Effector memory CD8-positive, alpha-beta T cell (primary cell): ENCODE measurements around the gene METTL8.
A peak's percentile ranks its signal among the peaks of the same experiment; 100 is the strongest.

ENCODE experiments used
- ATAC-seq: fragments of 150-1000 bp; cut with Tn5 transposase; replicated peaks from 2 replicates; pipeline ENCODE4 v1.10.0; 2021; ENCODE audit warnings: mild to moderate bottlenecking, moderate library complexity
- DNase-seq, 3 experiments: peaks; one replicate each; pipeline ENCODE4 v3.0.0; 2021
- H3K27ac Mint-ChIP-seq, 2 donors: one replicate each; pipeline ENCODE4 v1.8.0; 2022; ENCODE audit warnings: mild to moderate bottlenecking in 2 of 2, mixed read lengths in 2 of 2, moderate library complexity in 2 of 2
- H3K27me3 Mint-ChIP-seq, 2 donors: one replicate each; pipeline ENCODE4 v1.8.0; 2022; ENCODE audit warnings: mixed read lengths in 2 of 2
- H3K36me3 Mint-ChIP-seq: one replicate; pipeline ENCODE4 v1.8.0; 2022; ENCODE audit warnings: mild to moderate bottlenecking, moderate library complexity, mixed read lengths; ENCODE audit not compliant: insufficient read depth
- H3K4me1 Mint-ChIP-seq, 2 donors: one replicate each; pipeline ENCODE4 v1.8.0; 2022; ENCODE audit warnings: low read depth in 2 of 2, mixed read lengths in 2 of 2
- H3K4me3 Mint-ChIP-seq, 2 donors: one replicate each; pipeline ENCODE4 v1.8.0; 2022; ENCODE audit warnings: mild to moderate bottlenecking in 2 of 2, mixed read lengths in 2 of 2, moderate library complexity in 2 of 2
- H3K9me3 Mint-ChIP-seq, 2 donors: one replicate each; pipeline ENCODE4 v1.8.0; 2022; ENCODE audit warnings: mixed read lengths in 2 of 2
- total RNA-seq, 9 experiments: gene quantifications; one replicate each; lab custom pipeline; 2026; lab: John Stamatoyannopoulos, UW

METTL8 gene, protein sequence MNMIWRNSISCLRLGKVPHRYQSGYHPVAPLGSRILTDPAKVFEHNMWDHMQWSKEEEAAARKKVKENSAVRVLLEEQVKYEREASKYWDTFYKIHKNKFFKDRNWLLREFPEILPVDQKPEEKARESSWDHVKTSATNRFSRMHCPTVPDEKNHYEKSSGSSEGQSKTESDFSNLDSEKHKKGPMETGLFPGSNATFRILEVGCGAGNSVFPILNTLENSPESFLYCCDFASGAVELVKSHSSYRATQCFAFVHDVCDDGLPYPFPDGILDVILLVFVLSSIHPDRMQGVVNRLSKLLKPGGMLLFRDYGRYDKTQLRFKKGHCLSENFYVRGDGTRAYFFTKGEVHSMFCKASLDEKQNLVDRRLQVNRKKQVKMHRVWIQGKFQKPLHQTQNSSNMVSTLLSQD
- 18.1 to 48.5 (median 36.9) reads per million in 9 experiments for total RNA-seq

DNA sequence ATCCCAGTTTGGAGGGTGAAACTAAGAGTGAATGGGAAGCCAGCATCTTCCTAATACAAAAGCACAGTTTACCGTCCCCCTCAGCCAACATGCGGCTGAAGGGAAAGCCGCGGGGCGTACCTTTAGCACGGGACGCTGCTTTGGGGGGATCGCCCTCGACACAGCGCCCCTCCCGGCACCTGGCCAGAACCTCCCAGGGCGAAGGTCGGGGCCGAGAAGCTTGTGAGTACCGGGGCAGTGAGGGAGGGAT is at the start of gene METTL8:
TSS of gene METTL8 (minus strand) at position 228 of the 250 bp plus-strand sequence. CDS start 41,805 bp downstream, outside the sequence.
- Mint-ChIP-seq H3K36me3 (peaks cover 37% of the 10 kb centered on the region), H3K4me1 (peaks cover 15 to 39% of the 10 kb centered on the region in 2 donors), H3K9me3 (no peaks in the 10 kb centered on the region), H3K27ac (peak within 1 kb of the TSS; percentile 86 to 94), H3K27me3 (no peaks in the 10 kb centered on the region), H3K4me3 (peak within 1 kb of the TSS; percentile 87 to 91)
- ATAC-seq: no peak
- DNase-seq: no peak

DNA sequence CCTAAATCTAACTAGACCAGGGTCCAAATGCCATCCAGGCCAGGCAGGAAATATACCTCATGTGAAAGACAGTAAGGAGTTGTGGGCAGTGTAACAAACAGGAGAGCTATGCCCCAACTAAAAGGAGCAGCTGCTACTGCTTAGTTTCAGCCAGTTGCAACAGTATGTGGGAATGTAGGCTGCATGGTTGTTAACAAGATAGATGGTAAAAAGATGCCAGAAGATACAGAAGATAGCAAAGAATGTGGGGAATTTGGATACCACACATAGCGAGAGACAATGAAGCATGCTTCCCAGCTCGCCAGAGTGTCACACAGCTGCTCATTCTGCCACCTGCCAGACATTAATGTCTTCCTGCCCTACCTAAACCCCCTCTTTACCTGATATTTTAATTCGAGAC is 49.1 kb upstream of the METTL8 start:
- no peaks in the 10 kb centered on the region for H3K9me3 Mint-ChIP-seq
- H3K4me3 Mint-ChIP-seq: no peak overlapping the region
- DNase-seq (no peak), ATAC-seq (no peak)
- H3K27ac Mint-ChIP-seq: peak overlapping the region; percentile 9 to 57
- peaks cover 4% of the 10 kb centered on the region for H3K36me3 Mint-ChIP-seq
- H3K4me1 Mint-ChIP-seq: peaks cover 14 to 20% of the 10 kb centered on the region in 2 donors
- no peaks in the 10 kb centered on the region for H3K27me3 Mint-ChIP-seq

DNA sequence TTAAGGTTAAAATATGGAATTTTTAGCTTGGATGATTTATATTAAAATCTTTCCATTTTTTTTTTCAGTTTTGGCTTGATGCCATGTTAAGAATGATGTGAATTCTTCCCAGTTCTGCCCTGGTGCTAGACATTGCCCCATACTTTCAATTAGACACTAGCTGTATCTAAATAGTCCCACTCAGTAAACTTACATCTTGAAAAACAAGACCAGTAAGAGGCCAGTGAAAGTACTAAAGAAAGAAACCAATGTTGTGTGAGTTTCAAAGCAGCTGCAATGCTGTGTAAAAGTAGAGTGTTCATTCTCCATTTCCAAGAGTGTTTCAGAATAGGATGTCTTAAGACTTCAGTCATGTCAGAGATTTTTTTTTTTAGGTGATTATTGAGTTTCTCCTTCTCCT is 48.5 kb upstream of the METTL8 start:
- Mint-ChIP-seq H3K4me1 (peaks cover 14 to 20% of the 10 kb centered on the region in 2 donors), H3K9me3 (no peaks in the 10 kb centered on the region), H3K27ac (peak overlapping the region; percentile 9 to 57), H3K4me3 (no peak overlapping the region), H3K27me3 (no peaks in the 10 kb centered on the region), H3K36me3 (peaks cover 7% of the 10 kb centered on the region)
- DNase-seq (no peak), ATAC-seq (no peak)

DNA sequence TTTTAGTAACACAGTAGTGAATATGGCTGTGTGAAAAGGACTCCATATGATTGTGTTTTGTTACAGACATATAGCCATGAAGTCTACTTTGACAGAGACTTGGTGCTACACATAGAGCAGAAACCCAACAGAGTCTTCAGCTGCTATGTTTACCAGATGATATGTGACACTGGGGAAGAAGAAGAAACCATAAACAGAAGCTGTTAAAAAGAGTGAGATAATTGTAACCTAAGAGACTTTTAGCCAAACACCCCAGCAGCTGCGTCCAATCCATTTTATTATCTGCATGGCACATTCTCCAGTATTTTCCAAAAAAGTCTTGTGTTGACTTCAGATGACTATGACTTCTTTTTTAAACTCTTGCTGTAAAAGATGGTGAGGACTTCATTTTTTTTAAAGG is 47.1 kb upstream of the METTL8 start:
- no peaks in the 10 kb centered on the region for H3K9me3 Mint-ChIP-seq
- peaks cover 8% of the 10 kb centered on the region for H3K36me3 Mint-ChIP-seq
- peaks cover 14 to 17% of the 10 kb centered on the region in 2 donors for H3K4me1 Mint-ChIP-seq
- no peak for DNase-seq
- H3K4me3 Mint-ChIP-seq: no peak overlapping the region
- no peaks in the 10 kb centered on the region for H3K27me3 Mint-ChIP-seq
- ATAC-seq: no peak
- H3K27ac Mint-ChIP-seq: peak overlapping the region in 1 of 2 donors; percentile 3

DNA sequence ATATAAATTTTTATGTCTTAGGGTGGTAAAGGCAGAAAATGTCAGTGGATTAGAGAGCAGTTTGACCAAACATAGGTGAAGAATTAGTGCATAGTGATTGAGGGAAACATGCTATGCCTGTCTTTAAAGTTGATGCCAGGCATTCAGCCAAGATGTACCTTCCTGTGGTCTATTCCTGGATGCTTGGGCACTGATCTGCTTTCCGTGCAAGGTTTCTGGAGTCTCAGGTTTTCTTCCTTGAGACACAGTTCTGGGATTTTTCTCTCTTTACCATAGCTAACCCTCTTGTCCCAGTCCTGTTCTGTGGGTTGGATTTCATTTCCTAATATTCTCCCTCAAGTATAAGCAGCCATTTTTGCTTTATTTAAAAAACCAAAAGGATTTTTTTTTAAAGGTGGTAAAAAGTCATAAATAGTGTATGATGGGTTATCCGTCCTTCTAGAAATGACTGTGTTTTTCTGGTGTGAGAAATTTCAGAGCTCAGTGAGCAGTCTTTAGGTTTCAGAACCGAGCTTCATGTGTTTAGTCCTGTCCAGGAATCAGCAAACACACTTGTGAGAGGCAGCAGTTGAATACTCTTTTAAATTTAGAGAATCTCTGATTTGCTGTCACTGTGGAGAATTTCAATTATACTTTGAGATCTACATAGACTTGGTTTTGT is 45.5 kb upstream of the METTL8 start:
- ATAC-seq (no peak), DNase-seq (no peak)
- Mint-ChIP-seq H3K27me3 (no peaks in the 10 kb centered on the region), H3K27ac (no peak overlapping the region), H3K9me3 (no peaks in the 10 kb centered on the region), H3K4me1 (peaks cover 0 to 7% of the 10 kb centered on the region in 2 donors), H3K36me3 (peaks cover 14% of the 10 kb centered on the region), H3K4me3 (no peak overlapping the region)

DNA sequence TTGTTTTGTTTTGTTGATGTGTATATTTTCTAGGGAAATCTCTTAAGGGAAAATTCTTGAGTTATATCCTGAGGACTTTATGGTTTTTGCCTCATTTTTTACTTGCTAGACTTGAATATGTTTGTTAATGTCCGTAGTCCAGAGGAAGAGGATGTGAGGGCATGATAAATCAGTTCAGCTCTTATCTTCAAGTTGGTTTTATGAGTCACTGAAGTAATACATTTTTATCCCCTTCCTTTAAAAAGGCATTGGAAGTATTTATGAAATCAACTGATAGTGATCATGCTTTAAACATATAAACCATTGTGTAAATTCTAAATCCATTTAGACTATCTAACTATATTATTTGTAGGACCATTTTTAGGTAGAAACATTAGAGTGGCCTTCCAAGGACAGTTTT is 44.6 kb upstream of the METTL8 start:
- peaks cover 18% of the 10 kb centered on the region for H3K36me3 Mint-ChIP-seq
- ATAC-seq (no peak), DNase-seq (no peak)
- H3K27me3 Mint-ChIP-seq: no peaks in the 10 kb centered on the region
- H3K9me3 Mint-ChIP-seq: no peaks in the 10 kb centered on the region
- peaks cover 0 to 7% of the 10 kb centered on the region in 2 donors for H3K4me1 Mint-ChIP-seq
- no peak overlapping the region for H3K27ac Mint-ChIP-seq
- H3K4me3 Mint-ChIP-seq: no peak overlapping the region

DNA sequence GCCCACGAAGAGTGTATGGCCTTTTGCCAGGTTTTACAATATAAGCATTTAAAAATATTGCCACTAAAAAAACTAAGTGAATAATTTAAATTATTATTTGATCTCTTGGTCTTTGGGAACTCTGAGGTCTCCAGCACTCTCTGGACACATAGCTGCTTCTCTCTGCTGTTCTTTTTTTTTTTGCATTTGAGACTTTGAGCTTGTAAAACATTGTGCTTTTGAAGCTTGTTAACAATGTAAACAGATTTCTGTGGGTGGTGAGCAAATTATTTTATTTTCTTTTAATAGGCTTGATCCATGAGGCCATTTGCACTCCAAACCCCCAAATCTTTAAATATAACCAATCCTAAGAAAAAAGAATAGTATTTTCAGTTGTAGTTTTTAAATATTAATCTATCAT is 42.2 kb upstream of the METTL8 start:
- no peak for ATAC-seq
- Mint-ChIP-seq H3K27me3 (no peaks in the 10 kb centered on the region), H3K4me1 (no peaks in the 10 kb centered on the region), H3K27ac (no peak overlapping the region), H3K36me3 (peaks cover 21% of the 10 kb centered on the region), H3K9me3 (no peaks in the 10 kb centered on the region), H3K4me3 (no peak overlapping the region)
- DNase-seq: no peak

DNA sequence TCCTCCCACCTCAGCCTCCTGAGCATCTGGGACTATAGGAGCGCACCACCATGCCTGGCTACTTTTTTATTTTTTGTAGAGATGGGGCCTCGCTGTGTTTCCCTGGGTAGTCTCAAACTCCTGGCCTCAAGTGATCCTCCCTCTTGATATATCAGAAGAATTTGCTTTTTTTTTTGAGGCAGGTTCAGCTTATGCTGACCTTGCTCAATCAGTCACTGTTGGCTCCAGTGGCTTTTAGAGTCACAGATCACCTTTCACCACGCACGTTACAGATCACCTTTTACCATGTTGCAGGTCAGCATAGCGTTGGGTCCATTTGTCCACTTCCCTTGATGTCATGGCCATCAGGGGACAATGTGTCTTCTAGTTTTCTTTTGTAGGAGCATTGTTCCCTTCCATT is 36.3 kb upstream of the METTL8 start:
- no peaks in the 10 kb centered on the region for H3K9me3 Mint-ChIP-seq
- H3K36me3 Mint-ChIP-seq: peaks cover 32% of the 10 kb centered on the region
- no peak for ATAC-seq
- no peaks in the 10 kb centered on the region for H3K4me1 Mint-ChIP-seq
- H3K4me3 Mint-ChIP-seq: no peak overlapping the region
- H3K27me3 Mint-ChIP-seq: no peaks in the 10 kb centered on the region
- no peak for DNase-seq
- no peak overlapping the region for H3K27ac Mint-ChIP-seq

DNA sequence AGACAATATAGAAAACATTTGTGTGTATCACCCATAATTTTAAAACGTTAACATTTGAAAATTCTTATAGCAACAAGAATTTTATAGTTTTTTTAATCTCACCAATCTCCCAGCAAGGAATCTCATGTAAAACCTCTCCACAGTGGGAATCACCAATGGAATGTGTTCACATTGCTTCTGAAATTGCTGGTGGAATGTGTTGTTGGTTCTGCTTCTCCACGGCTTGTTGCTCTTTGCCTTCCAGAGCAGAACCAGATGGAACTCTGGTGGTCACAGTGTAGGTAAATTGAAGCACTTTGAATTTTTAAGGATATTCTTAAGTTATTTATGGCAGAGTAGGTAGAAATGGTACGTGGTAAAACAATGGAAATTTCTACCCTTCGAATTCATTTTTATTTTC is 35.4 kb upstream of the METTL8 start:
- H3K9me3 Mint-ChIP-seq: no peaks in the 10 kb centered on the region
- no peaks in the 10 kb centered on the region for H3K4me1 Mint-ChIP-seq
- H3K36me3 Mint-ChIP-seq: peaks cover 31% of the 10 kb centered on the region
- ATAC-seq: no peak
- no peak for DNase-seq
- no peak overlapping the region for H3K27ac Mint-ChIP-seq
- H3K4me3 Mint-ChIP-seq: no peak overlapping the region
- no peaks in the 10 kb centered on the region for H3K27me3 Mint-ChIP-seq

DNA sequence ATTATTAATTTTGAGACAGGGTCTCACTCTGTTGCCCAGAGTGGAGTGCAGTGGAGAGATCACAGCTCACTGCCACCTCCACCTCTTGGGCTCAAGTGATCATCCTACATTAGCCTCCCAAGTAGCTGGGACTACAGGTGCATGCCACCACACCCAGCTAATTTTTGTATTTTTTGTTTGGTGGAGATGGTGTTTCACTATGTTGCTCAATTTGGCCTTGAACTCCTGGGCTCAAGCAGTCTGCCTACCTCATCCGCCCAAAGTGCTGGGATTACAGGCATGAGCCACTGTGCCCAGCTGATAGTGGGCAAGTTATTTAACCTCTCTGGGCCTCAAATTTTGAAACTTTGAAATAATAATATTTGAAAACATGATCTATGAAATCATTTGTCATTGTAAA is 26.7 kb upstream of the METTL8 start:
- DNase-seq: no peak
- H3K4me1 Mint-ChIP-seq: peaks cover 4 to 15% of the 10 kb centered on the region in 2 donors
- H3K27me3 Mint-ChIP-seq: no peaks in the 10 kb centered on the region
- H3K9me3 Mint-ChIP-seq: peaks cover 0 to 4% of the 10 kb centered on the region in 2 donors
- no peak overlapping the region for H3K27ac Mint-ChIP-seq
- peaks cover 33% of the 10 kb centered on the region for H3K36me3 Mint-ChIP-seq
- H3K4me3 Mint-ChIP-seq: no peak overlapping the region
- ATAC-seq: no peak

DNA sequence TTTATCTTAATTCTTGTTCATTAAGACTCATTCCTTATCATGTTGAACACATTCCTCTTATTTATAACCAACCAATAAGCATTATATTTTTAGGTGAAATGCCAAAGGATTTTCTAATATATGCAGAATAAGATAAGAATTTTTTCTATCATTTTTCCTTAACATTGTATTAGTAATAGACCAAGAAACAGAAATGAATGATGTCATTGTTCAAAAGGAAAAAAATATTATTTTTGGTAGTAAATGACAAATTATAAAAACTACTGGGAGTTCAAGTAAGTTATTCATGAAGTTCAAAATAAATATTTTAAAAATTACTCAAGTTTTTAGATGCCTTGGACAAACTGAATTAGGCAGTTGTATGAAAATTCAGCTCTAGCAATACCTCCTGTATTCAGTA is 25.7 kb upstream of the METTL8 start:
- Mint-ChIP-seq H3K4me1 (peaks cover 4 to 18% of the 10 kb centered on the region in 2 donors), H3K36me3 (peaks cover 33% of the 10 kb centered on the region), H3K27me3 (no peaks in the 10 kb centered on the region), H3K27ac (no peak overlapping the region), H3K4me3 (no peak overlapping the region), H3K9me3 (peaks cover 0 to 4% of the 10 kb centered on the region in 2 donors)
- ATAC-seq (no peak), DNase-seq (no peak)

DNA sequence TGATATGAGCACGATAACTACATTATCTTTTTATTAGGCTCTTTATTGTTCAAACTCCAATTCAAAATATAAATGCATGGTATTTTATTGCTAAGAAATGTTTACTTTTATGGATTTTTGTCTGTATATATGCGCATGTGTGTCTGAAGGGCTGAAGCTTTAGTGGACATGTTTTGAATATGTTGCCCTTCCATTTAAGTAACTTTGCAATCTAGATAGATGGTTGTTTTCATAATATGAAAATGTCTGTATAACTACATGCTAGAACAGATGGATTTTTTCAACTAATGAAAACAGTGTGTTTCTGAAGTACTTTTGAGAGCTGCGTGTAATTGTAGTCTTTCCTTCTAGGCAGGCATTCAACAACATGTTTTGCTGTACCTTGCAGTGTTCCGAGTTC is 19.0 kb upstream of the METTL8 start:
- Mint-ChIP-seq H3K9me3 (peaks cover 0 to 4% of the 10 kb centered on the region in 2 donors), H3K4me3 (no peak overlapping the region), H3K4me1 (peaks cover 4 to 18% of the 10 kb centered on the region in 2 donors), H3K36me3 (peaks cover 39% of the 10 kb centered on the region), H3K27ac (no peak overlapping the region), H3K27me3 (no peaks in the 10 kb centered on the region)
- ATAC-seq: no peak
- no peak for DNase-seq

DNA sequence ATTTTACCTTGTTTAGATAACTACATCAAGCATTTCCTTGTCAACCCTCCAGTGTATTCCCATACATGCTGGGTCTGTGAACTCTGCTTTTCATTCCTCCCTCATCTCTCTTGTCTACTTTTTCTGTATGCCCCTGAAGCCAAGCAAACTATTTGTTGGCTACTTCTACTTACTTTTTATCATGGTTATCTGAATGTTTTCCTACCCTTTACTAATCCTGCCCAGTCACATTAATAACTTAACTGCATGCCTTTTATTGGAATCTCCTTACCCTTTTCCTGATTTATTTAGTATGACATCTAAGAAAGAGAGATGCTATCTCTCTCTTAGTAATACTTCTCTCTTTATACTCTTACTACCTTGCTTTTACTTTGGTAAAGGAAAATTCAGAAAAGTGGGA is 17.3 kb upstream of the METTL8 start:
- H3K27ac Mint-ChIP-seq: no peak overlapping the region

DNA sequence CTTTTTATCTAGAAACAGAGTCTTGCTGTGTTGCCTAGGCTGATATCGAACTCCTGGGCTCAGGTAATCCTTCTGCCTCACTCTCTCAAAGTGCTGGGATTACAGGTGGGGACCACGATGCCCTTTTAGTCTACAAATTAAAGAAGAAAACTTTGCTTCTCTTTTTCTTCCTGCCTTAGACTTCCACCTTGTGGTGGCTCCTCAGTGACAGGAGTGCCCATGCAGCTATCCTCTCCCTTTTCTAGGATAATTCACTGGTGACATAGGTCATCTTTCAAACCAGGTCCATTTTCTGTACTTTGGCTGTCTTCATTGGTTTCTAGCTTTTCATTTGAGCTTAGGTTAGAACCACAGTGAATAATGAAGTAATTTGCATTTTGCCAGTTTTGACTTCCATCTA is 13.9 kb upstream of the METTL8 start:
- Mint-ChIP-seq H3K4me1 (no peaks in the 10 kb centered on the region), H3K27me3 (no peaks in the 10 kb centered on the region), H3K4me3 (no peak overlapping the region), H3K9me3 (no peaks in the 10 kb centered on the region), H3K27ac (no peak overlapping the region), H3K36me3 (peaks cover 69% of the 10 kb centered on the region)
- no peak for DNase-seq
- ATAC-seq: no peak

More for the DNA sequence above, 17.3 kb upstream of the METTL8 start:
- Mint-ChIP-seq H3K9me3 (peaks cover 0 to 4% of the 10 kb centered on the region in 2 donors), H3K27me3 (no peaks in the 10 kb centered on the region), H3K4me3 (no peak overlapping the region), H3K4me1 (peaks cover 0 to 8% of the 10 kb centered on the region in 2 donors), H3K36me3 (peaks cover 54% of the 10 kb centered on the region)
- no peak for DNase-seq
- no peak for ATAC-seq
